ENCODE data around the gene EOLA2.

DNA sequence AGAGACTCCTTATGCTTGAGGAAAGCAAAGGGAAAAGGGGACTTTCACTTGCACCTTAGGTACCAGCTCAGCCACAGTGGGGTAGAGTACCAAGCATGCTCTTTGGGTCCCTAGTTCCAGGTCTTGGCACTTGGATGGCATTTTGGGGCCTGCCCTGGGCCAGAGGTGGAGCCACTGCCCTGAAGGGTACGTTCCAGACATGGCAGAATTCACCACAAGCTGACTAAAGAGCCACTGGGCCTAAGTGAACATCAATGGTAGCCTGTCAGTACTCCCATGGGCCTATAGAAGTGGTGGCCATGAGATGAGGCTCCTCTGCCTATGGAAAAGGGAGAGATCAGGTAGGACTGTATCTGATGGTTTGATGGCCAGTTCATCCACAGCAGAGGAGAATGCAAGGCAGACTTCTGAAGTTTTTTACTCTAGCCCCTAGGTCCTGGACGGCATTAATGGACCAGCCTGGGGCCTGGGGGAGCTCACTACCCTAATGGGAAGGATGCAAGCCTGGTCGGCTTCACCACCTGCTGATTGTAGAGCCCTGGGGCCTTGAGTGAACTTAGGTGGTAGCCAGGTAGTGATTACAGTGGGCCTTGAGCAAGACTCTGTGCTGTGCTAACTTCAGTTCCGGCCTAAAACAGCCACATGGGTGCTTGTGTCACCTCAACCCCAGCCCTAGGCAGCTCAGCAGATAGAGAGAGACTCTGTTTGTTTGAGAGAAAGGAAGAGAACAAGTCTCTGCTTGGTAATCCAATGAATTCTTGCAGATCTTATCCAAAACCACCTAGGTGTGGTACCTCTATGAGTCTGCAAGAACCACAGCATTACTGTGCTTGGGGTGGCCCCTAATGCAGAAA, 28.7 kb downstream of the EOLA2 start:
- TF ChIP-seq, protein P1, sequence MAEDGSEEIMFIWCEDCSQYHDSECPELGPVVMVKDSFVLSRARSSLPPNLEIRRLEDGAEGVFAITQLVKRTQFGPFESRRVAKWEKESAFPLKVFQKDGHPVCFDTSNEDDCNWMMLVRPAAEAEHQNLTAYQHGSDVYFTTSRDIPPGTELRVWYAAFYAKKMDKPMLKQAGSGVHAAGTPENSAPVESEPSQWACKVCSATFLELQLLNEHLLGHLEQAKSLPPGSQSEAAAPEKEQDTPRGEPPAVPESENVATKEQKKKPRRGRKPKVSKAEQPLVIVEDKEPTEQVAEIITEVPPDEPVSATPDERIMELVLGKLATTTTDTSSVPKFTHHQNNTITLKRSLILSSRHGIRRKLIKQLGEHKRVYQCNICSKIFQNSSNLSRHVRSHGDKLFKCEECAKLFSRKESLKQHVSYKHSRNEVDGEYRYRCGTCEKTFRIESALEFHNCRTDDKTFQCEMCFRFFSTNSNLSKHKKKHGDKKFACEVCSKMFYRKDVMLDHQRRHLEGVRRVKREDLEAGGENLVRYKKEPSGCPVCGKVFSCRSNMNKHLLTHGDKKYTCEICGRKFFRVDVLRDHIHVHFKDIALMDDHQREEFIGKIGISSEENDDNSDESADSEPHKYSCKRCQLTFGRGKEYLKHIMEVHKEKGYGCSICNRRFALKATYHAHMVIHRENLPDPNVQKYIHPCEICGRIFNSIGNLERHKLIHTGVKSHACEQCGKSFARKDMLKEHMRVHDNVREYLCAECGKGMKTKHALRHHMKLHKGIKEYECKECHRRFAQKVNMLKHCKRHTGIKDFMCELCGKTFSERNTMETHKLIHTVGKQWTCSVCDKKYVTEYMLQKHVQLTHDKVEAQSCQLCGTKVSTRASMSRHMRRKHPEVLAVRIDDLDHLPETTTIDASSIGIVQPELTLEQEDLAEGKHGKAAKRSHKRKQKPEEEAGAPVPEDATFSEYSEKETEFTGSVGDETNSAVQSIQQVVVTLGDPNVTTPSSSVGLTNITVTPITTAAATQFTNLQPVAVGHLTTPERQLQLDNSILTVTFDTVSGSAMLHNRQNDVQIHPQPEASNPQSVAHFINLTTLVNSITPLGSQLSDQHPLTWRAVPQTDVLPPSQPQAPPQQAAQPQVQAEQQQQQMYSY (CRISPR knock-in tag; IDR thresholded peaks at IDR 0.05), result no peak
- TF ChIP-seq, protein P2, sequence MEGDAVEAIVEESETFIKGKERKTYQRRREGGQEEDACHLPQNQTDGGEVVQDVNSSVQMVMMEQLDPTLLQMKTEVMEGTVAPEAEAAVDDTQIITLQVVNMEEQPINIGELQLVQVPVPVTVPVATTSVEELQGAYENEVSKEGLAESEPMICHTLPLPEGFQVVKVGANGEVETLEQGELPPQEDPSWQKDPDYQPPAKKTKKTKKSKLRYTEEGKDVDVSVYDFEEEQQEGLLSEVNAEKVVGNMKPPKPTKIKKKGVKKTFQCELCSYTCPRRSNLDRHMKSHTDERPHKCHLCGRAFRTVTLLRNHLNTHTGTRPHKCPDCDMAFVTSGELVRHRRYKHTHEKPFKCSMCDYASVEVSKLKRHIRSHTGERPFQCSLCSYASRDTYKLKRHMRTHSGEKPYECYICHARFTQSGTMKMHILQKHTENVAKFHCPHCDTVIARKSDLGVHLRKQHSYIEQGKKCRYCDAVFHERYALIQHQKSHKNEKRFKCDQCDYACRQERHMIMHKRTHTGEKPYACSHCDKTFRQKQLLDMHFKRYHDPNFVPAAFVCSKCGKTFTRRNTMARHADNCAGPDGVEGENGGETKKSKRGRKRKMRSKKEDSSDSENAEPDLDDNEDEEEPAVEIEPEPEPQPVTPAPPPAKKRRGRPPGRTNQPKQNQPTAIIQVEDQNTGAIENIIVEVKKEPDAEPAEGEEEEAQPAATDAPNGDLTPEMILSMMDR (IDR thresholded peaks at IDR 0.05 in 2 of 3, conservative IDR thresholded peaks at IDR 0.05 in 1 of 3; ENCODE audit: control insufficient read depth in 2 of 3, extremely low read depth in 1 of 3, insufficient read depth in 1 of 3, low read depth in 3 of 3, low read length in 3 of 3), result no peak
- TF ChIP-seq FOXM1 (IDR thresholded peaks at IDR 0.05; ENCODE audit: low read depth, low read length), result no peak
- no peak for TF ChIP-seq PAX8 (IDR thresholded peaks at IDR 0.05)
- TF ChIP-seq TBL1XR1 (IDR thresholded peaks at IDR 0.05; ENCODE audit: low read depth, low read length), result no peak

All from GM12878 (cell line).